Endothelial cell of umbilical vein (primary cell): ENCODE results near the gene DCAF7. TPM values are rescaled to one million over a fixed set of nuclear protein-coding genes. Genes with fewer than 3 reads are reported as not detected.

Experiments
- BruUV-seq: library from RNA; stranded (reverse); fragments of 400-500 nt; replicated peaks from 2 replicates; lab custom pipeline; 2021; lab: Mats Ljungman, UMichigan
- CTCF ChIA-PET: fragments of 300-600, 350-600 bp; sonication (Branson Sonifier 250); formaldehyde crosslinking; loops from one replicate; lab custom pipeline; 2021; ENCODE audit warnings: antibody characterized with exemption, inconsistent platforms; lab: Charles Lee
- POLR2A ChIA-PET: fragments of 300-600, 350-600 bp; sonication (Branson Sonifier 250); formaldehyde crosslinking; loops from one replicate; lab custom pipeline; 2021; ENCODE audit warnings: antibody characterized with exemption, inconsistent platforms; lab: Charles Lee
- DNase-seq: peaks from one replicate; pipeline ENCODE4 v3.0.0-alpha.2; 2011; ENCODE audit warnings: low read depth, low spot score
- FAIRE-seq: peaks from 2 replicates; lab custom pipeline; 2011; peaks lifted over from hg19 to GRCh38; lab: Jason Lieb, UNC
- H2AFZ ChIP-seq: 2 replicates; pipeline ENCODE4 v1.6.0; 2012; ENCODE audit warnings: low read depth, low read length, control low read depth, inconsistent platforms
- H3K27ac ChIP-seq: 2 replicates; pipeline ENCODE4 v1.5.1; 2011; ENCODE audit warnings: low read depth, mild to moderate bottlenecking, control low read depth, low read length, moderate library complexity; ENCODE audit not compliant: insufficient read depth
- H3K27me3 ChIP-seq, 2 experiments: 2 replicates each; pipeline versions ENCODE4 v1.6.0 to v1.6.1; 2011; ENCODE audit warnings: low read length in 2 of 2, mixed read lengths in 1 of 2; ENCODE audit not compliant: control insufficient read depth in 2 of 2, insufficient read depth in 2 of 2
- H3K36me3 ChIP-seq, 2 experiments: 2 replicates in 1 of 2; 3 replicates in 1 of 2; pipeline ENCODE4 v1.5.1; 2011; ENCODE audit warnings: low read length in 2 of 2, mild to moderate bottlenecking in 1 of 2, moderate library complexity in 1 of 2; ENCODE audit not compliant: control insufficient read depth in 2 of 2, insufficient read depth in 2 of 2; ENCODE audit errors: extremely low read depth in 1 of 2
- H3K4me1 ChIP-seq: 3 replicates; pipeline ENCODE4 v1.5.1; 2011; ENCODE audit warnings: mild to moderate bottlenecking, low read length; ENCODE audit not compliant: control insufficient read depth, insufficient read depth; ENCODE audit errors: extremely low read depth
- H3K4me2 ChIP-seq: 2 replicates; pipeline ENCODE4 v1.6.1; 2011; ENCODE audit warnings: low read length, control low read depth, mixed read lengths; ENCODE audit not compliant: insufficient read depth
- H3K4me3 ChIP-seq, 3 experiments: fragments of 200-600 bp in 1 of 3; sonication (generic), shearing (Covaris generic) in 1 of 3; replicated peaks in 1 of 3; 2 replicates each; pipeline ENCODE4 v1.5.1; 2011 to 2016; ENCODE audit warnings: control low read depth in 3 of 3, low read length in 3 of 3, mild to moderate bottlenecking in 2 of 3, inconsistent platforms in 1 of 3, low read depth in 1 of 3, moderate library complexity in 1 of 3; ENCODE audit not compliant: insufficient read depth in 1 of 3
- H3K79me2 ChIP-seq: 2 replicates; pipeline ENCODE4 v1.6.0; 2012; ENCODE audit warnings: low read length, inconsistent platforms; ENCODE audit not compliant: control insufficient read depth, insufficient read depth
- H3K9ac ChIP-seq: replicated peaks from 2 replicates; pipeline ENCODE3; 2011; ENCODE audit warnings: low read length, control low read depth; ENCODE audit not compliant: insufficient read depth; ENCODE audit errors: extremely low read depth
- H3K9me1 ChIP-seq: replicated peaks from 3 replicates; pipeline ENCODE4 v1.6.0; 2011; ENCODE audit warnings: mild to moderate bottlenecking, low read length; ENCODE audit not compliant: control insufficient read depth, insufficient read depth; ENCODE audit errors: extremely low read depth
- H3K9me3 ChIP-seq: replicated peaks from 2 replicates; pipeline ENCODE4 v1.5.1; 2012; ENCODE audit warnings: low read length, inconsistent platforms; ENCODE audit not compliant: control insufficient read depth, insufficient read depth
- H4K20me1 ChIP-seq: replicated peaks from 2 replicates; pipeline ENCODE3; 2011; ENCODE audit warnings: mild to moderate bottlenecking, low read length; ENCODE audit not compliant: control insufficient read depth, insufficient read depth; ENCODE audit errors: extremely low read depth
- CTCF ChIP-seq, 2 donors: IDR thresholded peaks; 1 replicate in 1 of 2; 2 replicates in 1 of 2; pipeline ENCODE4 v1.5.1; 2011; ENCODE audit warnings: low read length in 2 of 2, mild to moderate bottlenecking in 2 of 2, moderate library complexity in 2 of 2, control low read depth in 1 of 2, inconsistent platforms in 1 of 2, low read depth in 1 of 2; ENCODE audit not compliant: insufficient read depth in 1 of 2; ENCODE audit errors: extremely low read depth in 1 of 2
- EZH2 ChIP-seq: IDR thresholded peaks from 2 replicates; pipeline ENCODE4 v1.6.1; 2012; ENCODE audit warnings: borderline replicate concordance, low read depth, mild to moderate bottlenecking, moderate library complexity, low read length, inconsistent platforms; ENCODE audit not compliant: severe bottlenecking
- FOS ChIP-seq: IDR thresholded peaks from 2 replicates; pipeline ENCODE4 v1.6.1; 2011; ENCODE audit warnings: mild to moderate bottlenecking, low read length, moderate library complexity, borderline replicate concordance; ENCODE audit not compliant: insufficient read depth
- GATA2 ChIP-seq: IDR thresholded peaks from 2 replicates; pipeline ENCODE4 v1.7.0; 2011; ENCODE audit warnings: low read depth, mild to moderate bottlenecking, moderate library complexity, mixed read lengths, low read length; ENCODE audit not compliant: insufficient read length, insufficient read depth
- JUN ChIP-seq: IDR thresholded peaks from 2 replicates; pipeline ENCODE4 v1.6.1; 2011; ENCODE audit warnings: borderline replicate concordance, low read depth; ENCODE audit not compliant: insufficient read length, insufficient read depth
- MAX ChIP-seq: IDR thresholded peaks from 2 replicates; pipeline ENCODE4 v1.6.1; 2011; ENCODE audit not compliant: insufficient read depth, insufficient read length
- MYC ChIP-seq: IDR thresholded peaks from one replicate; pipeline ENCODE4 v1.6.1; 2011; ENCODE audit warnings: mild to moderate bottlenecking, low read depth, low read length
- POLR2A ChIP-seq: IDR thresholded peaks from 2 replicates; pipeline ENCODE4 v1.6.1; 2012; ENCODE audit warnings: low read depth, mild to moderate bottlenecking, control low read depth, low read length
- POLR2AphosphoS5 ChIP-seq: IDR thresholded peaks from 2 replicates; pipeline ENCODE4 v1.6.1; 2012; ENCODE audit warnings: low read depth, mild to moderate bottlenecking, control low read depth, low read length, moderate library complexity; ENCODE audit not compliant: insufficient read depth
- dilution Hi-C: fragments of 300-500 bp; cut with MboI; formaldehyde crosslinking; loops from one replicate; pipeline ENCODE4 v1.15.0; 2019; ENCODE audit warnings: low sequenced_read_pairs; ENCODE audit not compliant: extremely low pct_ligation_motif_present
- intact Hi-C: fragments of 100-400 bp; cut with micrococcal nuclease; formaldehyde crosslinking; loops from one replicate; pipeline ENCODE4 v1.10.0; 2022
- polyA plus RNA-seq, 4 experiments: library from polyadenylated mRNA; depleted of rRNA in 3 of 4; stranded (reverse) in 3 of 4; unstranded in 1 of 4; fragments of >200 nt; gene quantifications; 2 replicates each; pipeline versions ENCODE4 v1.2.1 to v1.2.3, GENCODE V29; 2011 to 2012; ENCODE audit warnings: missing spikeins in 1 of 4
- total RNA-seq: library from RNA; stranded (reverse); gene quantifications from 2 replicates; pipeline ENCODE4 v1.2.3, GENCODE V29; 2021

Gene DCAF7
- total and polyA plus RNA-seq, 2 donors (not counting 3 experiments of a cell fraction or from before 2014, with no cell fraction given) = 82.8 to 100 TPM

GRCh38 chr17:63543822-63544420, 6.4 kb upstream of the DCAF7 start:
- TF ChIP-seq POLR2A (no peak), CTCF (IDR thresholded peaks at IDR 0.05; ENCODE audit: extremely low read depth in 1 of 2, insufficient read depth in 1 of 2, low read depth in 1 of 2, low read length in 2 of 2) (no peak), MYC (no peak), POLR2AphosphoS5 (no peak), EZH2 (no peak), FOS (no peak), JUN (no peak), GATA2 (no peak), MAX (no peak)
- H3K27ac ChIP-seq = no peak overlapping the region
- intact Hi-C loops (no loop called here), dilution Hi-C loops (no loop called here)
- H3K4me2 ChIP-seq = no peak overlapping the region
- no TSS peak for BruUV-seq
- no peak for FAIRE-seq
- no peaks in the 10 kb centered on the region for H4K20me1 ChIP-seq
- no peaks in the 10 kb centered on the region for H3K36me3 ChIP-seq
- H3K4me1 ChIP-seq = no peaks in the 10 kb centered on the region
- no peaks in the 10 kb centered on the region for H3K9me3 ChIP-seq
- H2AFZ ChIP-seq = no peak overlapping the region
- no peak for DNase-seq
- no peak overlapping the region for H3K9ac ChIP-seq
- ChIA-PET POLR2A (no interaction called here), CTCF (interaction anchor here (1.0 to 1.4 kb wide), 2 partner anchors 68 to 118 kb away, joined by 5 to 6 read pairs; no protein-coding TSS in a partner anchor)
- no peak overlapping the region for H3K4me3 ChIP-seq
- peaks cover 5 to 6% of the 10 kb centered on the region in 2 experiments for H3K27me3 ChIP-seq
- no peaks in the 10 kb centered on the region for H3K79me2 ChIP-seq
- H3K9me1 ChIP-seq = no peaks in the 10 kb centered on the region
